ENCODE measurements around the gene GNLY.

The GNLY gene

GRCh38 chr2:85727798-85728197, 33.6 kb downstream of the GNLY start:
- H3K27ac ChIP-seq (ENCODE audit: low read length): no peak overlapping the region
- no peaks in the 10 kb centered on the region for H3K36me3 ChIP-seq (replicated peaks; ENCODE audit: low read depth, low read length)
- H3K27me3 ChIP-seq (ENCODE audit: low read depth, low read length): peaks cover 25% of the 10 kb centered on the region
- peaks cover 9% of the 10 kb centered on the region for H3K4me1 ChIP-seq (ENCODE audit: low read length)
- TF ChIP-seq, protein P1, sequence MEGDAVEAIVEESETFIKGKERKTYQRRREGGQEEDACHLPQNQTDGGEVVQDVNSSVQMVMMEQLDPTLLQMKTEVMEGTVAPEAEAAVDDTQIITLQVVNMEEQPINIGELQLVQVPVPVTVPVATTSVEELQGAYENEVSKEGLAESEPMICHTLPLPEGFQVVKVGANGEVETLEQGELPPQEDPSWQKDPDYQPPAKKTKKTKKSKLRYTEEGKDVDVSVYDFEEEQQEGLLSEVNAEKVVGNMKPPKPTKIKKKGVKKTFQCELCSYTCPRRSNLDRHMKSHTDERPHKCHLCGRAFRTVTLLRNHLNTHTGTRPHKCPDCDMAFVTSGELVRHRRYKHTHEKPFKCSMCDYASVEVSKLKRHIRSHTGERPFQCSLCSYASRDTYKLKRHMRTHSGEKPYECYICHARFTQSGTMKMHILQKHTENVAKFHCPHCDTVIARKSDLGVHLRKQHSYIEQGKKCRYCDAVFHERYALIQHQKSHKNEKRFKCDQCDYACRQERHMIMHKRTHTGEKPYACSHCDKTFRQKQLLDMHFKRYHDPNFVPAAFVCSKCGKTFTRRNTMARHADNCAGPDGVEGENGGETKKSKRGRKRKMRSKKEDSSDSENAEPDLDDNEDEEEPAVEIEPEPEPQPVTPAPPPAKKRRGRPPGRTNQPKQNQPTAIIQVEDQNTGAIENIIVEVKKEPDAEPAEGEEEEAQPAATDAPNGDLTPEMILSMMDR (IDR thresholded peaks at IDR 0.05; ENCODE audit: low read depth, low read length): no peak
- no peak for TF ChIP-seq EZH2phosphoT487 (IDR thresholded peaks at IDR 0.05; ENCODE audit: low read depth)
- no peaks in the 10 kb centered on the region for H3K9me3 ChIP-seq (ENCODE audit: insufficient read depth, low read length)
- no peak overlapping the region for H3K9ac ChIP-seq (ENCODE audit: low read length)
- H4K20me1 ChIP-seq (ENCODE audit: insufficient read depth, low read length): no peaks in the 10 kb centered on the region
- no peak overlapping the region for H3K4me3 ChIP-seq (ENCODE audit: low read length)
- no peaks in the 10 kb centered on the region for H3K79me2 ChIP-seq (ENCODE audit: low read length)
- no peak overlapping the region for H2AFZ ChIP-seq (ENCODE audit: low read depth, low read length)
- H3K4me2 ChIP-seq (ENCODE audit: low read length): no peak overlapping the region

- TF ChIP-seq, protein P1 (IDR thresholded peaks at IDR 0.05; ENCODE audit: low read depth, low read length): no peak
- TF ChIP-seq EZH2phosphoT487 (IDR thresholded peaks at IDR 0.05; ENCODE audit: low read depth): no peak
- no peaks in the 10 kb centered on the region for H3K9me3 ChIP-seq (ENCODE audit: insufficient read depth, low read length)
- H4K20me1 ChIP-seq (ENCODE audit: insufficient read depth, low read length): no peaks in the 10 kb centered on the region
- H3K79me2 ChIP-seq (ENCODE audit: low read length): no peaks in the 10 kb centered on the region
- no peak overlapping the region for H2AFZ ChIP-seq (ENCODE audit: low read depth, low read length)
- H3K27me3 ChIP-seq (ENCODE audit: low read depth, low read length): peaks cover 25% of the 10 kb centered on the region
- no peak overlapping the region for H3K27ac ChIP-seq (ENCODE audit: low read length)
- no peak overlapping the region for H3K4me3 ChIP-seq (ENCODE audit: low read length)
- H3K9ac ChIP-seq (ENCODE audit: low read length): no peak overlapping the region
- H3K4me2 ChIP-seq (ENCODE audit: low read length): no peak overlapping the region
- H3K4me1 ChIP-seq (ENCODE audit: low read length): peaks cover 9% of the 10 kb centered on the region
- no peaks in the 10 kb centered on the region for H3K36me3 ChIP-seq (replicated peaks; ENCODE audit: low read depth, low read length)
Measured at GRCh38 chr2:85728342-85728741, 34.2 kb downstream of the GNLY start.

DNA sequence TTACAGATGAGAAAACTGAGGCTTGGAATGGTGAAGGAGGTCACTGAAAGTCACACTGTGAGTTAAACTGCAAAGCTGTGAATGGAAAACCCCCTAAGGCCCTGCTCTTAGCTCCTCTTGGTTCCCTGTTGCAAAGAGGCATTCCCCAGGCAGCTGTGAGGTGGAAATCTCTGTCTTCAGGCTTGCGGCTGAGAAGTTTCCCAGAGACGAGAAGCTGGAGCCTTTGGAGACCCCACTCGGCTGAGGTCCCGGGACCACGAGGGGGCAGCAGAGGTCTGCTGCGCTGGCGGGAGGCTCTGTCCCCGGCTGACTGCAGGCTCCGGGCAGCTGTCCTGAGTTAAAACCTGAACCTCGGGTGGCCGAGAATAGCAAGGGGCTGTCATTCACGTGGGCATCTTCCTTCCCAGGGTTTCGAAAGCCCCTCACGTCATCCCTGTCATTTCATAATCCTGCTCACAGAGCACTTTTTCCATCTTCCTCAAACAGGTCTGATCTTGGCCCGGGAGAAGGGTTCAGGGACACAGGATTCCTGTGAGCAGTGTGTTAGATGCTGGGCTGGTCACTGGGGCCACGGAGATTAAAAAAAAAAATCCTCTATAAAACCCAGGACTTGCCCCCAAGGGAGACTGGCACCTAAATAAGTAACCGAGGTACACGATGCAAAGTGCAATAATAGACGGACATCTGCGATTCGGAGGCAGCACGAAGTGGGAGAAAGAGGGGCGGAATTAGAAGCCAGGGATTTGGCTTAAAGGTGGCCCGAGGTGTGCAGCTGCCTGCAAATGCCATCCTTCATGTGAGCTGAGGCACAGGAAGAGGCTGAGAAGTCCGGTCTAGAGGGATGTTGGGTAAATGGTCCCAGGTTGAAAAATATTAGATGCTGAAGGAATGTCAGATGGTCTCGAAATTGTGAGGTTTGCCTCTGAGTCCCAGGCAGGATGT, 35.0 kb downstream of the GNLY start:
- H3K4me3 ChIP-seq (ENCODE audit: low read length): peak overlapping the region; percentile 66
- H4K20me1 ChIP-seq (ENCODE audit: insufficient read depth, low read length): no peaks in the 10 kb centered on the region
- H3K4me1 ChIP-seq (ENCODE audit: low read length): peaks cover 9% of the 10 kb centered on the region
- H3K4me2 ChIP-seq (ENCODE audit: low read length): peak overlapping the region; percentile 76
- H3K36me3 ChIP-seq (replicated peaks; ENCODE audit: low read depth, low read length): no peaks in the 10 kb centered on the region
- H3K27me3 ChIP-seq (ENCODE audit: low read depth, low read length): peaks cover 25% of the 10 kb centered on the region
- peak overlapping the region; percentile 70 for H2AFZ ChIP-seq (ENCODE audit: low read depth, low read length)
- no peaks in the 10 kb centered on the region for H3K79me2 ChIP-seq (ENCODE audit: low read length)
- no peaks in the 10 kb centered on the region for H3K9me3 ChIP-seq (ENCODE audit: insufficient read depth, low read length)
- H3K27ac ChIP-seq (ENCODE audit: low read length): no peak overlapping the region
- 0 out of 2 replicates have a peak overlapping the region, but pooled peaks have one; percentile 2 for H3K9ac ChIP-seq (ENCODE audit: low read length)
- TF ChIP-seq, protein P1 (IDR thresholded peaks at IDR 0.05; ENCODE audit: low read depth, low read length): peak; percentile 93
- no peak for TF ChIP-seq EZH2phosphoT487 (IDR thresholded peaks at IDR 0.05; ENCODE audit: low read depth)

GRCh38 chr2:85729825-85730510, 35.8 kb downstream of the GNLY start:
- no peak overlapping the region for H3K27ac ChIP-seq (ENCODE audit: low read length)
- H3K9ac ChIP-seq (ENCODE audit: low read length): no peak overlapping the region
- no peak overlapping the region for H3K4me3 ChIP-seq (ENCODE audit: low read length)
- H3K4me2 ChIP-seq (ENCODE audit: low read length): peak overlapping the region; percentile 76; the same call in 1 of the 2 replicates
- no peaks in the 10 kb centered on the region for H4K20me1 ChIP-seq (ENCODE audit: insufficient read depth, low read length)
- TF ChIP-seq, protein P1 (IDR thresholded peaks at IDR 0.05; ENCODE audit: low read depth, low read length): no peak
- TF ChIP-seq EZH2phosphoT487 (IDR thresholded peaks at IDR 0.05; ENCODE audit: low read depth): no peak
- H3K36me3 ChIP-seq (replicated peaks; ENCODE audit: low read depth, low read length): no peaks in the 10 kb centered on the region
- no peaks in the 10 kb centered on the region for H3K9me3 ChIP-seq (ENCODE audit: insufficient read depth, low read length)
- H3K4me1 ChIP-seq (ENCODE audit: low read length): peaks cover 9% of the 10 kb centered on the region
- no peak overlapping the region for H2AFZ ChIP-seq (ENCODE audit: low read depth, low read length)
- H3K79me2 ChIP-seq (ENCODE audit: low read length): no peaks in the 10 kb centered on the region
- H3K27me3 ChIP-seq (ENCODE audit: low read depth, low read length): peaks cover 28% of the 10 kb centered on the region

All from OCI-LY3 (cell line).